GM23338 (cell line): ENCODE data around the gene EPHA3. TPM values are rescaled to one million over a fixed set of nuclear protein-coding genes. Genes with fewer than 3 reads are reported as not detected.
A peak's percentile ranks its signal among the peaks of the same experiment; 100 is the strongest.

Source experiments
- ATAC-seq: fragments of 200-7000 bp; cut with Tn5 transposase; 3 replicates; pipeline ENCODE4 v1.9.1; 2020
- DNase-seq: peaks from one replicate; pipeline ENCODE4 v3.0.0-alpha.2; 2015; ENCODE audit warnings: low spot score
- H2AFZ ChIP-seq: fragments of 200-600 bp; sonication (generic); 2 replicates; pipeline ENCODE4 v1.8.0; 2016; ENCODE audit warnings: antibody characterized with exemption, mild to moderate bottlenecking, moderate library complexity
- H3F3A ChIP-seq: fragments of 200-600 bp; sonication (generic); replicated peaks from 2 replicates; pipeline ENCODE4 v1.8.0; 2017; ENCODE audit warnings: antibody characterized with exemption, mixed run types, low read depth
- H3K27ac ChIP-seq: fragments of 200-600 bp; sonication (generic); 2 replicates; pipeline ENCODE4 v1.6.1; 2016; ENCODE audit warnings: low read depth
- H3K27me3 ChIP-seq: fragments of 200-600 bp; sonication (generic); 2 replicates; pipeline ENCODE4 v1.8.0; 2016; ENCODE audit warnings: mild to moderate bottlenecking, mixed run types, moderate library complexity; ENCODE audit not compliant: insufficient read depth
- H3K36me3 ChIP-seq: fragments of 200-600 bp; sonication (generic); 2 replicates; pipeline ENCODE4 v1.8.0; 2016; ENCODE audit warnings: mild to moderate bottlenecking; ENCODE audit not compliant: insufficient read depth
- H3K4me1 ChIP-seq: fragments of 200-600 bp; sonication (generic); 2 replicates; pipeline ENCODE4 v1.8.0; 2016; ENCODE audit warnings: mild to moderate bottlenecking, moderate library complexity; ENCODE audit not compliant: insufficient read depth
- H3K4me2 ChIP-seq: fragments of 200-600 bp; sonication (generic); 2 replicates; pipeline ENCODE4 v1.7.1; 2017; ENCODE audit warnings: mixed run types
- H3K4me3 ChIP-seq: fragments of 200-600 bp; sonication (generic); 2 replicates; pipeline ENCODE4 v1.6.1; 2016; ENCODE audit warnings: mixed run types
- H3K79me2 ChIP-seq: fragments of 200-600 bp; sonication (generic); replicated peaks from 2 replicates; pipeline ENCODE4 v1.8.0; 2017; ENCODE audit warnings: mild to moderate bottlenecking; ENCODE audit not compliant: insufficient read depth
- H3K9me2 ChIP-seq: fragments of 200-600 bp; sonication (generic); 2 replicates; pipeline ENCODE4 v1.8.0; 2017; ENCODE audit not compliant: insufficient read depth
- H4K20me1 ChIP-seq: fragments of 200-600 bp; sonication (generic); replicated peaks from 2 replicates; pipeline ENCODE4 v1.8.0; 2017; ENCODE audit warnings: mild to moderate bottlenecking; ENCODE audit not compliant: insufficient read depth
- H3K27ac Mint-ChIP-seq: 2 replicates; pipeline ENCODE4 v1.8.0; 2020; ENCODE audit warnings: inconsistent platforms, mild to moderate bottlenecking, moderate library complexity, mixed read lengths
- H3K27me3 Mint-ChIP-seq: 3 replicates; pipeline ENCODE4 v1.8.0; 2022; ENCODE audit warnings: low read depth, mild to moderate bottlenecking, moderate library complexity, mixed read lengths, inconsistent platforms; ENCODE audit not compliant: insufficient read depth, poor library complexity
- H3K36me3 Mint-ChIP-seq: 3 replicates; pipeline ENCODE4 v1.8.0; 2021; ENCODE audit warnings: low read depth, mild to moderate bottlenecking, inconsistent platforms, moderate library complexity, mixed read lengths
- H3K4me1 Mint-ChIP-seq: 3 replicates; pipeline ENCODE4 v1.8.0; 2020; ENCODE audit warnings: mild to moderate bottlenecking, inconsistent platforms, mixed read lengths
- H3K4me3 Mint-ChIP-seq: 3 replicates; pipeline ENCODE4 v1.8.0; 2021; ENCODE audit warnings: moderate library complexity, mild to moderate bottlenecking, inconsistent platforms, mixed read lengths
- H3K9me3 Mint-ChIP-seq: 3 replicates; pipeline ENCODE4 v1.8.0; 2020; ENCODE audit warnings: moderate library complexity, mild to moderate bottlenecking, inconsistent platforms, mixed read lengths
- CREB1 ChIP-seq: fragments of 250-450 bp; sonication (Bioruptor Pico); IDR thresholded peaks from 2 replicates; pipeline ENCODE4 v1.5.0; 2020; ENCODE audit warnings: low read depth, mild to moderate bottlenecking, moderate library complexity
- EZH2 ChIP-seq: fragments of 200-600 bp; sonication (generic); IDR thresholded peaks from one replicate; pipeline ENCODE4 v1.8.0; 2017; ENCODE audit warnings: antibody characterized with exemption, mild to moderate bottlenecking, low read depth; ENCODE audit not compliant: unreplicated experiment
- EZH2phosphoT487 ChIP-seq: fragments of 200-600 bp; sonication (generic); IDR thresholded peaks from one replicate; pipeline ENCODE4 v1.8.1; 2018; ENCODE audit warnings: antibody characterized with exemption; ENCODE audit not compliant: unreplicated experiment
- JUNB ChIP-seq: IDR thresholded peaks from one replicate; pipeline ENCODE4 v1.6.1; 2016; ENCODE audit warnings: antibody characterized with exemption; ENCODE audit not compliant: unreplicated experiment
- NANOG ChIP-seq: IDR thresholded peaks from 2 replicates; pipeline ENCODE4 v1.6.1; 2016; ENCODE audit warnings: antibody characterized with exemption, borderline replicate concordance
- POLR2AphosphoS5 ChIP-seq: IDR thresholded peaks from 2 replicates; pipeline ENCODE4 v1.6.1; 2016; ENCODE audit warnings: antibody characterized with exemption, low read depth
- STAT1 ChIP-seq: IDR thresholded peaks from one replicate; pipeline ENCODE4 v1.6.1; 2016; ENCODE audit warnings: antibody characterized with exemption; ENCODE audit not compliant: unreplicated experiment
- ZNF114 ChIP-seq: fragments of 250-450 bp; sonication (Bioruptor Pico); IDR thresholded peaks from 2 replicates; pipeline ENCODE4 v1.5.0; 2020; ENCODE audit warnings: mild to moderate bottlenecking, moderate library complexity
- ZNF331 ChIP-seq: fragments of 250-450 bp; sonication (Bioruptor Pico); IDR thresholded peaks from 2 replicates; pipeline ENCODE4 v1.5.0; 2020; ENCODE audit warnings: low read depth, mild to moderate bottlenecking, moderate library complexity
- polyA plus RNA-seq: library from polyadenylated mRNA; unstranded; fragments of >200 nt; fragmentation: Nextera tagmentation; extraction: Ambion mirVana; gene quantifications from 2 replicates; pipeline ENCODE4 v1.2.1, GENCODE V29; 2016
- total RNA-seq: library from RNA; depleted of rRNA; stranded (reverse); fragments of >200 nt; shearing (Covaris generic); gene quantifications from 2 replicates; pipeline ENCODE4 v1.2.3, GENCODE V29; 2014
- TF ChIP-seq, protein P1 (sequence below), 2 experiments: fragments of 200-600 bp in 1 of 2; sonication (generic) in 1 of 2; conservative IDR thresholded peaks; 2 replicates each; pipeline versions ENCODE4 v1.5.1 to v1.6.1; 2016 to 2017; ENCODE audit warnings: antibody characterized with exemption in 2 of 2, low read depth in 2 of 2, mild to moderate bottlenecking in 2 of 2, moderate library complexity in 1 of 2
- TF ChIP-seq, protein P2 (sequence below): fragments of 250-450 bp; sonication (Bioruptor Pico); IDR thresholded peaks from 2 replicates; pipeline ENCODE4 v1.5.0; 2020; ENCODE audit warnings: mild to moderate bottlenecking, moderate library complexity
- TF ChIP-seq, protein P3 (sequence below): IDR thresholded peaks from 2 replicates; pipeline ENCODE4 v1.6.1; 2016; ENCODE audit warnings: antibody characterized with exemption
- TF ChIP-seq, protein P4 (sequence below): IDR thresholded peaks from one replicate; pipeline ENCODE4 v1.6.1; 2018; ENCODE audit warnings: antibody characterized with exemption; ENCODE audit not compliant: unreplicated experiment

The EPHA3 gene
- total and polyA plus RNA-seq, 2 experiments from 2014 or later: 0.05 to 0.21 TPM

DNA sequence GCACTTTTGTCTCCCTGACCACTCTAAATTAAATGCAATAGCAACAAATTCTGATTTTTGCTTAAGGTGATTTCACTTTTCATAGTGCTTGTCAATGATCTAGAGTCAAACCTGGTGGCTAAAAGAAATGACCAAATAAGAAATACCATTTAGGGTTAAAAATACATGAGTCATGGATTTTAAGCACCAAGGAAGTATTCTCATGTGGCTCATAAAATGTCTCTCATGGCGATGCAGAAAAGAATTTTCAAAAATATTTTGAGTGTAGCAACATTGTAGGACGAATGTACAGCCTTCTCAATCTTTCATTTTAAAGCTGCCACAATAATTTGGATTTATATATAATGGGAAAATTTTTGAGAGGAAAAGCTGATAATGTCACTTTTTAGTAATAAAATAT lies 193.6 kb downstream of the EPHA3 start:
- Histone ChIP-seq H3K4me2 (no peak overlapping the region), H3K79me2 (no peaks in the 10 kb centered on the region), H3K4me3 (no peak overlapping the region), H4K20me1 (no peaks in the 10 kb centered on the region), H3F3A (no peaks in the 10 kb centered on the region), H3K27ac (no peak overlapping the region), H2AFZ (peak overlapping the region; percentile 44; the same call in 1 of the 2 replicates), H3K9me2 (no peaks in the 10 kb centered on the region), H3K4me1 (no peaks in the 10 kb centered on the region), H3K36me3 (no peaks in the 10 kb centered on the region), H3K27me3 (no peaks in the 10 kb centered on the region)
- H3K4me1 Mint-ChIP-seq: no peaks in the 10 kb centered on the region
- H3K9me3 Mint-ChIP-seq: no peaks in the 10 kb centered on the region
- no peak for ATAC-seq
- H3K36me3 Mint-ChIP-seq: no peaks in the 10 kb centered on the region
- no peak for DNase-seq
- no peak overlapping the region for H3K4me3 Mint-ChIP-seq
- no peaks in the 10 kb centered on the region for H3K27me3 Mint-ChIP-seq
- no peak overlapping the region for H3K27ac Mint-ChIP-seq
- TF ChIP-seq, protein P1, sequence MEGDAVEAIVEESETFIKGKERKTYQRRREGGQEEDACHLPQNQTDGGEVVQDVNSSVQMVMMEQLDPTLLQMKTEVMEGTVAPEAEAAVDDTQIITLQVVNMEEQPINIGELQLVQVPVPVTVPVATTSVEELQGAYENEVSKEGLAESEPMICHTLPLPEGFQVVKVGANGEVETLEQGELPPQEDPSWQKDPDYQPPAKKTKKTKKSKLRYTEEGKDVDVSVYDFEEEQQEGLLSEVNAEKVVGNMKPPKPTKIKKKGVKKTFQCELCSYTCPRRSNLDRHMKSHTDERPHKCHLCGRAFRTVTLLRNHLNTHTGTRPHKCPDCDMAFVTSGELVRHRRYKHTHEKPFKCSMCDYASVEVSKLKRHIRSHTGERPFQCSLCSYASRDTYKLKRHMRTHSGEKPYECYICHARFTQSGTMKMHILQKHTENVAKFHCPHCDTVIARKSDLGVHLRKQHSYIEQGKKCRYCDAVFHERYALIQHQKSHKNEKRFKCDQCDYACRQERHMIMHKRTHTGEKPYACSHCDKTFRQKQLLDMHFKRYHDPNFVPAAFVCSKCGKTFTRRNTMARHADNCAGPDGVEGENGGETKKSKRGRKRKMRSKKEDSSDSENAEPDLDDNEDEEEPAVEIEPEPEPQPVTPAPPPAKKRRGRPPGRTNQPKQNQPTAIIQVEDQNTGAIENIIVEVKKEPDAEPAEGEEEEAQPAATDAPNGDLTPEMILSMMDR (conservative IDR thresholded peaks at IDR 0.05; ENCODE audit: low read depth in 2 of 2): no peak
- TF ChIP-seq ZNF331 (CRISPR knock-in tag): no peak
- TF ChIP-seq, protein P2, sequence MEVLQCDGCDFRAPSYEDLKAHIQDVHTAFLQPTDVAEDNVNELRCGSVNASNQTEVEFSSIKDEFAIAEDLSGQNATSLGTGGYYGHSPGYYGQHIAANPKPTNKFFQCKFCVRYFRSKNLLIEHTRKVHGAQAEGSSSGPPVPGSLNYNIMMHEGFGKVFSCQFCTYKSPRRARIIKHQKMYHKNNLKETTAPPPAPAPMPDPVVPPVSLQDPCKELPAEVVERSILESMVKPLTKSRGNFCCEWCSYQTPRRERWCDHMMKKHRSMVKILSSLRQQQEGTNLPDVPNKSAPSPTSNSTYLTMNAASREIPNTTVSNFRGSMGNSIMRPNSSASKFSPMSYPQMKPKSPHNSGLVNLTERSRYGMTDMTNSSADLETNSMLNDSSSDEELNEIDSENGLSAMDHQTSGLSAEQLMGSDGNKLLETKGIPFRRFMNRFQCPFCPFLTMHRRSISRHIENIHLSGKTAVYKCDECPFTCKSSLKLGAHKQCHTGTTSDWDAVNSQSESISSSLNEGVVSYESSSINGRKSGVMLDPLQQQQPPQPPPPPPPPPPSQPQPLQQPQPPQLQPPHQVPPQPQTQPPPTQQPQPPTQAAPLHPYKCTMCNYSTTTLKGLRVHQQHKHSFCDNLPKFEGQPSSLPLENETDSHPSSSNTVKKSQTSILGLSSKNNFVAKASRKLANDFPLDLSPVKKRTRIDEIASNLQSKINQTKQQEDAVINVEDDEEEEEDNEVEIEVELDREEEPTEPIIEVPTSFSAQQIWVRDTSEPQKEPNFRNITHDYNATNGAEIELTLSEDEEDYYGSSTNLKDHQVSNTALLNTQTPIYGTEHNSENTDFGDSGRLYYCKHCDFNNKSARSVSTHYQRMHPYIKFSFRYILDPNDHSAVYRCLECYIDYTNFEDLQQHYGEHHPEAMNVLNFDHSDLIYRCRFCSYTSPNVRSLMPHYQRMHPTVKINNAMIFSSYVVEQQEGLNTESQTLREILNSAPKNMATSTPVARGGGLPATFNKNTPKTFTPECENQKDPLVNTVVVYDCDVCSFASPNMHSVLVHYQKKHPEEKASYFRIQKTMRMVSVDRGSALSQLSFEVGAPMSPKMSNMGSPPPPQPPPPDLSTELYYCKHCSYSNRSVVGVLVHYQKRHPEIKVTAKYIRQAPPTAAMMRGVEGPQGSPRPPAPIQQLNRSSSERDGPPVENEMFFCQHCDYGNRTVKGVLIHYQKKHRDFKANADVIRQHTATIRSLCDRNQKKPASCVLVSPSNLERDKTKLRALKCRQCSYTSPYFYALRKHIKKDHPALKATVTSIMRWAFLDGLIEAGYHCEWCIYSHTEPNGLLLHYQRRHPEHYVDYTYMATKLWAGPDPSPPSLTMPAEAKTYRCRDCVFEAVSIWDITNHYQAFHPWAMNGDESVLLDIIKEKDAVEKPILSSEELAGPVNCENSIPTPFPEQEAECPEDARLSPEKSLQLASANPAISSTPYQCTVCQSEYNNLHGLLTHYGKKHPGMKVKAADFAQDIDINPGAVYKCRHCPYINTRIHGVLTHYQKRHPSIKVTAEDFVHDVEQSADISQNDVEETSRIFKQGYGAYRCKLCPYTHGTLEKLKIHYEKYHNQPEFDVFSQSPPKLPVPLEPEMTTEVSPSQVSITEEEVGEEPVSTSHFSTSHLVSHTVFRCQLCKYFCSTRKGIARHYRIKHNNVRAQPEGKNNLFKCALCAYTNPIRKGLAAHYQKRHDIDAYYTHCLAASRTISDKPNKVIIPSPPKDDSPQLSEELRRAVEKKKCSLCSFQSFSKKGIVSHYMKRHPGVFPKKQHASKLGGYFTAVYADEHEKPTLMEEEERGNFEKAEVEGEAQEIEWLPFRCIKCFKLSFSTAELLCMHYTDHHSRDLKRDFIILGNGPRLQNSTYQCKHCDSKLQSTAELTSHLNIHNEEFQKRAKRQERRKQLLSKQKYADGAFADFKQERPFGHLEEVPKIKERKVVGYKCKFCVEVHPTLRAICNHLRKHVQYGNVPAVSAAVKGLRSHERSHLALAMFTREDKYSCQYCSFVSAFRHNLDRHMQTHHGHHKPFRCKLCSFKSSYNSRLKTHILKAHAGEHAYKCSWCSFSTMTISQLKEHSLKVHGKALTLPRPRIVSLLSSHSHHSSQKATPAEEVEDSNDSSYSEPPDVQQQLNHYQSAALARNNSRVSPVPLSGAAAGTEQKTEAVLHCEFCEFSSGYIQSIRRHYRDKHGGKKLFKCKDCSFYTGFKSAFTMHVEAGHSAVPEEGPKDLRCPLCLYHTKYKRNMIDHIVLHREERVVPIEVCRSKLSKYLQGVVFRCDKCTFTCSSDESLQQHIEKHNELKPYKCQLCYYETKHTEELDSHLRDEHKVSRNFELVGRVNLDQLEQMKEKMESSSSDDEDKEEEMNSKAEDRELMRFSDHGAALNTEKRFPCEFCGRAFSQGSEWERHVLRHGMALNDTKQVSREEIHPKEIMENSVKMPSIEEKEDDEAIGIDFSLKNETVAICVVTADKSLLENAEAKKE (CRISPR knock-in tag): no peak
- TF ChIP-seq, protein P3, sequence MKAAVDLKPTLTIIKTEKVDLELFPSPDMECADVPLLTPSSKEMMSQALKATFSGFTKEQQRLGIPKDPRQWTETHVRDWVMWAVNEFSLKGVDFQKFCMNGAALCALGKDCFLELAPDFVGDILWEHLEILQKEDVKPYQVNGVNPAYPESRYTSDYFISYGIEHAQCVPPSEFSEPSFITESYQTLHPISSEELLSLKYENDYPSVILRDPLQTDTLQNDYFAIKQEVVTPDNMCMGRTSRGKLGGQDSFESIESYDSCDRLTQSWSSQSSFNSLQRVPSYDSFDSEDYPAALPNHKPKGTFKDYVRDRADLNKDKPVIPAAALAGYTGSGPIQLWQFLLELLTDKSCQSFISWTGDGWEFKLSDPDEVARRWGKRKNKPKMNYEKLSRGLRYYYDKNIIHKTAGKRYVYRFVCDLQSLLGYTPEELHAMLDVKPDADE: no peak
- TF ChIP-seq JUNB: no peak
- TF ChIP-seq EZH2phosphoT487: no peak
- TF ChIP-seq CREB1 (CRISPR knock-in tag): no peak
- no peak for TF ChIP-seq NANOG
- TF ChIP-seq EZH2: no peak
- TF ChIP-seq STAT1: no peak
- TF ChIP-seq POLR2AphosphoS5: no peak
- no peak for TF ChIP-seq ZNF114 (CRISPR knock-in tag)
- TF ChIP-seq, protein P4, sequence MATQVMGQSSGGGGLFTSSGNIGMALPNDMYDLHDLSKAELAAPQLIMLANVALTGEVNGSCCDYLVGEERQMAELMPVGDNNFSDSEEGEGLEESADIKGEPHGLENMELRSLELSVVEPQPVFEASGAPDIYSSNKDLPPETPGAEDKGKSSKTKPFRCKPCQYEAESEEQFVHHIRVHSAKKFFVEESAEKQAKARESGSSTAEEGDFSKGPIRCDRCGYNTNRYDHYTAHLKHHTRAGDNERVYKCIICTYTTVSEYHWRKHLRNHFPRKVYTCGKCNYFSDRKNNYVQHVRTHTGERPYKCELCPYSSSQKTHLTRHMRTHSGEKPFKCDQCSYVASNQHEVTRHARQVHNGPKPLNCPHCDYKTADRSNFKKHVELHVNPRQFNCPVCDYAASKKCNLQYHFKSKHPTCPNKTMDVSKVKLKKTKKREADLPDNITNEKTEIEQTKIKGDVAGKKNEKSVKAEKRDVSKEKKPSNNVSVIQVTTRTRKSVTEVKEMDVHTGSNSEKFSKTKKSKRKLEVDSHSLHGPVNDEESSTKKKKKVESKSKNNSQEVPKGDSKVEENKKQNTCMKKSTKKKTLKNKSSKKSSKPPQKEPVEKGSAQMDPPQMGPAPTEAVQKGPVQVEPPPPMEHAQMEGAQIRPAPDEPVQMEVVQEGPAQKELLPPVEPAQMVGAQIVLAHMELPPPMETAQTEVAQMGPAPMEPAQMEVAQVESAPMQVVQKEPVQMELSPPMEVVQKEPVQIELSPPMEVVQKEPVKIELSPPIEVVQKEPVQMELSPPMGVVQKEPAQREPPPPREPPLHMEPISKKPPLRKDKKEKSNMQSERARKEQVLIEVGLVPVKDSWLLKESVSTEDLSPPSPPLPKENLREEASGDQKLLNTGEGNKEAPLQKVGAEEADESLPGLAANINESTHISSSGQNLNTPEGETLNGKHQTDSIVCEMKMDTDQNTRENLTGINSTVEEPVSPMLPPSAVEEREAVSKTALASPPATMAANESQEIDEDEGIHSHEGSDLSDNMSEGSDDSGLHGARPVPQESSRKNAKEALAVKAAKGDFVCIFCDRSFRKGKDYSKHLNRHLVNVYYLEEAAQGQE: no peak
